GM12878 (cell line): ENCODE measurements around the gene USB1. TPM values are rescaled to one million over a fixed set of nuclear protein-coding genes. Genes with fewer than 3 reads are reported as not detected.

ENCODE experiments used
- ATAC-seq: fragments of 200-7000 bp; cut with Tn5 transposase; 3 replicates; pipeline ENCODE4 v1.9.1; 2020; ENCODE audit warnings: mild to moderate bottlenecking, moderate library complexity
- BruUV-seq: library from RNA; stranded (reverse); fragments of 400-500 nt; replicated peaks from 2 replicates; lab custom pipeline; 2021; lab: Mats Ljungman, UMichigan
- CTCF ChIA-PET: fragments of 300-600 bp; sonication (Branson Sonifier 250); formaldehyde crosslinking; extraction: SDS; loops from one replicate; lab custom pipeline; 2021; ENCODE audit warnings: inconsistent platforms; lab: Yijun Ruan, JAX
- POLR2A ChIA-PET: fragments of 350-600 bp; formaldehyde crosslinking; extraction: SDS; loops from one replicate; lab custom pipeline; 2021; ENCODE audit warnings: inconsistent platforms; lab: Charles Lee
- RAD21 ChIA-PET: fragments of 300-600 bp; sonication (Branson Sonifier 250); formaldehyde crosslinking; loops from one replicate; lab custom pipeline; 2023; ENCODE audit warnings: antibody characterized with exemption; ENCODE audit not compliant: unreplicated experiment; lab: Charles Lee
- SMC1A ChIA-PET: fragments of 300-600 bp; sonication (Branson Sonifier 250); formaldehyde crosslinking; loops from one replicate; lab custom pipeline; 2023; ENCODE audit not compliant: unreplicated experiment, uncharacterized antibody; lab: Charles Lee
- DNase-seq: peaks from one replicate; pipeline ENCODE4 v3.0.0-alpha.2; 2011; ENCODE audit warnings: low read depth, low spot score
- FAIRE-seq: peaks from 3 replicates; lab custom pipeline; 2011; peaks lifted over from hg19 to GRCh38; lab: Jason Lieb, UNC
- H2AFZ ChIP-seq: 2 replicates; pipeline ENCODE4 v1.6.0; 2011; ENCODE audit warnings: low read depth, low read length, control low read depth; ENCODE audit not compliant: control insufficient read depth
- H3K27ac ChIP-seq: 2 replicates; pipeline ENCODE4 v1.5.1; 2011; ENCODE audit warnings: control low read depth; ENCODE audit not compliant: control insufficient read depth, insufficient read depth
- H3K27me3 ChIP-seq, 2 experiments: replicated peaks in 1 of 2; 2 replicates each; pipeline versions ENCODE4 v1.6.0 to v1.6.1; 2011; ENCODE audit warnings: low read length in 1 of 2; ENCODE audit not compliant: control insufficient read depth in 2 of 2, insufficient read depth in 2 of 2
- H3K36me3 ChIP-seq, 2 experiments: 2 replicates each; pipeline ENCODE4 v1.5.1; 2011; ENCODE audit warnings: low read length in 1 of 2; ENCODE audit not compliant: control insufficient read depth in 2 of 2, insufficient read depth in 2 of 2
- H3K4me1 ChIP-seq: 2 replicates; pipeline ENCODE4 v1.6.1; 2011; ENCODE audit warnings: mild to moderate bottlenecking, low read length, moderate library complexity, mixed read lengths; ENCODE audit not compliant: control insufficient read depth, insufficient read depth
- H3K4me2 ChIP-seq: 2 replicates; pipeline ENCODE4 v1.6.0; 2011; ENCODE audit warnings: control low read depth; ENCODE audit not compliant: control insufficient read depth, insufficient read depth
- H3K4me3 ChIP-seq: fragments of 200-600 bp; sonication (generic); 2 replicates; pipeline ENCODE4 v1.5.1; 2016
- H3K79me2 ChIP-seq: 2 replicates; pipeline ENCODE4 v1.6.0; 2011; ENCODE audit warnings: low read length; ENCODE audit not compliant: control insufficient read depth, insufficient read depth
- H3K9ac ChIP-seq: 2 replicates; pipeline ENCODE4 v1.8.0; 2011; ENCODE audit warnings: low read length, control low read depth, mixed read lengths; ENCODE audit not compliant: control insufficient read depth, insufficient read depth
- H3K9me3 ChIP-seq: replicated peaks from 3 replicates; pipeline ENCODE4 v1.5.1; 2011; ENCODE audit warnings: mild to moderate bottlenecking, low read length; ENCODE audit not compliant: control insufficient read depth, insufficient read depth
- H4K20me1 ChIP-seq: 2 replicates; pipeline ENCODE4 v1.6.0; 2011; ENCODE audit not compliant: control insufficient read depth, insufficient read depth
- CBX3 ChIP-seq: fragments of 200-600 bp; sonication (generic); IDR thresholded peaks from 2 replicates; pipeline ENCODE4 v1.6.1; 2016; ENCODE audit warnings: low read depth, borderline replicate concordance
- EGR1 ChIP-seq, 2 experiments: IDR thresholded peaks; 1 replicate in 1 of 2; 2 replicates in 1 of 2; pipeline ENCODE4 v1.6.1; 2011 to 2012; ENCODE audit warnings: low read depth in 2 of 2, low read length in 2 of 2, borderline replicate concordance in 1 of 2, mild to moderate bottlenecking in 1 of 2, moderate library complexity in 1 of 2
- ELK1 ChIP-seq: IDR thresholded peaks from 2 replicates; pipeline ENCODE4 v1.6.1; 2012; ENCODE audit warnings: low read depth, low read length, improper control_type of control experiment
- EP300 ChIP-seq, 2 experiments: fragments of 150-350 bp in 1 of 2; IDR thresholded peaks; 2 replicates each; pipeline ENCODE4 v1.6.1; 2011 to 2012; ENCODE audit warnings: low read depth in 2 of 2, low read length in 2 of 2, borderline replicate concordance in 1 of 2, improper control_type of control experiment in 1 of 2, inconsistent platforms in 1 of 2; ENCODE audit not compliant: control insufficient read depth in 1 of 2
- FOXK2 ChIP-seq: fragments of 450-650 bp; IDR thresholded peaks from 2 replicates; pipeline ENCODE4 v1.6.1; 2017; ENCODE audit warnings: mild to moderate bottlenecking, moderate library complexity
- GABPA ChIP-seq: IDR thresholded peaks from 2 replicates; pipeline ENCODE4 v1.6.1; 2014; ENCODE audit warnings: antibody characterized with exemption, low read depth, mild to moderate bottlenecking, inconsistent platforms
- GATAD2B ChIP-seq: fragments of 450-650 bp; conservative IDR thresholded peaks from 2 replicates; pipeline ENCODE4 v1.6.1; 2017; ENCODE audit warnings: low read depth, mild to moderate bottlenecking, moderate library complexity
- NFYA ChIP-seq: IDR thresholded peaks from 2 replicates; pipeline ENCODE4 v1.6.1; 2011; ENCODE audit warnings: low read depth, mild to moderate bottlenecking, low read length, improper control_type of control experiment, borderline replicate concordance
- SMC3 ChIP-seq: IDR thresholded peaks from 2 replicates; pipeline ENCODE4 v1.6.1; 2011; ENCODE audit warnings: low read length, improper control_type of control experiment, borderline replicate concordance
- STAT3 ChIP-seq: IDR thresholded peaks from 2 replicates; pipeline ENCODE4 v1.6.1; 2011; ENCODE audit warnings: low read depth, low read length, improper control_type of control experiment
- TBL1XR1 ChIP-seq: IDR thresholded peaks from 2 replicates; pipeline ENCODE4 v1.6.1; 2012; ENCODE audit warnings: low read depth, low read length, improper control_type of control experiment
- TCF7 ChIP-seq: IDR thresholded peaks from 2 replicates; pipeline ENCODE4 v1.6.1; 2014; ENCODE audit warnings: antibody characterized with exemption, borderline replicate concordance
- ZBTB4 ChIP-seq: fragments of 450-650 bp; formaldehyde crosslinking; IDR thresholded peaks from 2 replicates; pipeline ENCODE4 v1.4.0; 2022; ENCODE audit warnings: mild to moderate bottlenecking, moderate library complexity
- WGBS: methylation state at CpG from one replicate; pipeline ENCODE4 v1.1.6; 2016; ENCODE audit warnings: low lambda C conversion rate; ENCODE audit not compliant: insufficient replicate concordance, insufficient coverage; ENCODE audit errors: missing lambda C conversion rate; 5-methylcytosine and 5-hydroxymethylcytosine counted together
- in situ Hi-C: fragments of 300-500 bp; cut with MboI; formaldehyde crosslinking; loops from 9 replicates; pipeline ENCODE4 v1.14.3; 2018; ENCODE audit warnings: mixed read lengths
- intact Hi-C: fragments of 100-400 bp; cut with micrococcal nuclease; formaldehyde crosslinking; loops from one replicate; pipeline ENCODE4 v1.14.2; 2022; ENCODE audit not compliant: unreplicated experiment
- polyA plus RNA-seq, 11 experiments: library from polyadenylated mRNA; depleted of rRNA in 4 of 11; unstranded in 6 of 11; stranded (reverse) in 5 of 11; fragments of >200 nt; fragmentation: Nextera tagmentation in 4 of 11; fragmentation: Illumina TruSeq in 1 of 11; extraction: Ambion mirVana in 4 of 11; extraction: Trizol in 1 of 11; gene quantifications; 1 replicate in 1 of 11; 2 replicates in 10 of 11; pipeline versions ENCODE4 v1.2.1 to v1.2.3, GENCODE V29; 2011 to 2016; ENCODE audit warnings: inconsistent platforms in 2 of 11, missing spikeins in 2 of 11, low read depth in 1 of 11
- total RNA-seq, 4 experiments: library from RNA; depleted of rRNA in 3 of 4; stranded (reverse); fragments of >200 nt in 3 of 4; fragmentation: Illumina TruSeq in 1 of 4; extraction: Trizol in 1 of 4; gene quantifications; 2 replicates each; pipeline versions ENCODE4 v1.2.1 to v1.2.3, GENCODE V29; 2013 to 2021

Gene USB1
- total and polyA plus RNA-seq, 10 of the 15 experiments (the other 5 are each of a cell fraction or from before 2014, with no cell fraction given), result 7.9 to 72.2 (median 41.6) TPM

- WGBS, result 37% methylated on average over 13 of the region's 13 CpGs
- H3K4me1 ChIP-seq, result no peaks in the 10 kb centered on the region
- ATAC-seq (no peak), FAIRE-seq (no peak)
- no peaks in the 10 kb centered on the region for H3K9me3 ChIP-seq
- no peak overlapping the region for H3K9ac ChIP-seq
- ChIA-PET POLR2A (no interaction called here), CTCF (no interaction called here), SMC1A (no interaction called here), RAD21 (no interaction called here)
- intact Hi-C loops (no loop called here), in situ Hi-C loops (no loop called here)
- H3K4me3 ChIP-seq, result no peak overlapping the region
- peaks cover 0 to 3% of the 10 kb centered on the region in 2 experiments; a peak in 2 of 4 replicates for H3K27me3 ChIP-seq
- H4K20me1 ChIP-seq, result no peaks in the 10 kb centered on the region
- H2AFZ ChIP-seq, result no peak overlapping the region
- no peak overlapping the region for H3K4me2 ChIP-seq
- no peaks in the 10 kb centered on the region for H3K36me3 ChIP-seq
- BruUV-seq, result no TSS peak
- TF ChIP-seq EP300 (IDR thresholded peaks at IDR 0.05; ENCODE audit: borderline replicate concordance in 1 of 2, control insufficient read depth in 1 of 2, low read depth in 2 of 2, low read length in 2 of 2), result no peak
- no peak for TF ChIP-seq STAT3
- TF ChIP-seq FOXK2, result no peak
- TF ChIP-seq TCF7, result no peak
- no peak for TF ChIP-seq EGR1 (IDR thresholded peaks at IDR 0.05; ENCODE audit: borderline replicate concordance in 1 of 2, low read depth in 2 of 2, low read length in 2 of 2)
- no peak for TF ChIP-seq TBL1XR1
- TF ChIP-seq, all 136 proteins: peak for 0
- no peak overlapping the region for H3K27ac ChIP-seq
- H3K79me2 ChIP-seq, result no peaks in the 10 kb centered on the region
- no peak for DNase-seq
Measured at GRCh38 chr16:57970319-57970718, 30.9 kb upstream of the USB1 start.

- Histone ChIP-seq H3K36me3 (no peaks in the 10 kb centered on the region), H3K9ac (no peak within 1 kb of the TSS), H3K4me2 (no peak within 1 kb of the TSS), H3K9me3 (no peaks in the 10 kb centered on the region), H2AFZ (no peak within 1 kb of the TSS), H3K4me3 (no peak within 1 kb of the TSS), H3K79me2 (no peaks in the 10 kb centered on the region), H3K27me3 (peaks cover 0 to 3% of the 10 kb centered on the region in 2 experiments; a peak in 2 of 4 replicates), H3K27ac (no peak within 1 kb of the TSS), H4K20me1 (no peaks in the 10 kb centered on the region), H3K4me1 (no peaks in the 10 kb centered on the region)
- CTCF ChIA-PET, result no interaction called here
- no TSS peak for BruUV-seq
- in situ Hi-C loops, result no loop called here
- DNase-seq, result no peak
- ATAC-seq, result no peak
- intact Hi-C loops, result no loop called here
- RAD21 ChIA-PET, result no interaction called here
- WGBS, result 17% methylated on average over 6 of the region's 6 CpGs
- POLR2A ChIA-PET, result no interaction called here
- SMC1A ChIA-PET, result no interaction called here
- FAIRE-seq, result no peak
- TF ChIP-seq ZBTB4 (CRISPR knock-in tag) (no peak), CBX3 (no peak), SMC3 (no peak), GATAD2B (no peak), GABPA (no peak), ELK1 (no peak), NFYA (no peak)
Measured at GRCh38 chr16:57970970-57971369, 30.2 kb upstream of the USB1 start, which contains the start of gene CNGB1. CNGB1 (minus strand) TSS chr16:57971128; CDS start chr16:57967286, 3,842 bp downstream.
